Liver (tissue), 9 donors: ENCODE data around the gene ZRANB1. TPM values are rescaled to one million over a fixed set of nuclear protein-coding genes. Genes with fewer than 3 reads are reported as not detected.

Experiments
- DNase-seq: peaks from one replicate; pipeline ENCODE4 v3.0.0-alpha.2; 2017; ENCODE audit warnings: low spot score
- H3K27ac ChIP-seq, 2 donors: one replicate each; pipeline ENCODE4 v1.7.0; 2013; ENCODE audit warnings: inconsistent platforms in 2 of 2, low read length in 2 of 2, control low read depth in 1 of 2, low read depth in 1 of 2, mild to moderate bottlenecking in 1 of 2
- H3K27me3 ChIP-seq, 4 donors: one replicate each; pipeline versions ENCODE4 v1.6.1 to v1.7.0; 2013; ENCODE audit warnings: low read length in 3 of 4, inconsistent platforms in 1 of 4, mild to moderate bottlenecking in 1 of 4, moderate library complexity in 1 of 4; ENCODE audit not compliant: control insufficient read depth in 4 of 4, insufficient read depth in 4 of 4
- H3K36me3 ChIP-seq, 4 donors: one replicate each; pipeline versions ENCODE4 v1.6.1 to v1.7.0; 2013; ENCODE audit warnings: low read length in 3 of 4, mild to moderate bottlenecking in 3 of 4, low read depth in 1 of 4, moderate library complexity in 1 of 4; ENCODE audit not compliant: control insufficient read depth in 4 of 4, insufficient read depth in 3 of 4
- H3K4me1 ChIP-seq, 4 donors: one replicate each; pipeline versions ENCODE4 v1.6.1 to v1.7.0; 2013; ENCODE audit warnings: low read length in 3 of 4, mild to moderate bottlenecking in 3 of 4, moderate library complexity in 1 of 4; ENCODE audit not compliant: control insufficient read depth in 4 of 4, insufficient read depth in 4 of 4
- H3K4me3 ChIP-seq, 3 donors: one replicate each; pipeline versions ENCODE4 v1.6.1 to v1.7.0; 2013; ENCODE audit warnings: low read length in 3 of 3, control low read depth in 1 of 3, low read depth in 1 of 3, mild to moderate bottlenecking in 1 of 3
- H3K9ac ChIP-seq, 2 donors: one replicate each; pipeline ENCODE4 v1.7.0; 2013; ENCODE audit warnings: low read length in 2 of 2, mild to moderate bottlenecking in 2 of 2, moderate library complexity in 2 of 2, control low read depth in 1 of 2, low read depth in 1 of 2
- H3K9me3 ChIP-seq, 4 donors: one replicate each; pipeline versions ENCODE4 v1.6.1 to v1.7.0; 2013; ENCODE audit warnings: low read length in 3 of 4; ENCODE audit not compliant: control insufficient read depth in 4 of 4
- CTCF ChIP-seq: fragments of 150-350 bp; IDR thresholded peaks from 2 replicates; pipeline ENCODE4 v1.5.1; 2017; ENCODE audit warnings: improper control_type of control experiment, low read depth, low read length; ENCODE audit not compliant: missing input control
- EGR1 ChIP-seq, 2 donors: IDR thresholded peaks; 2 replicates each; pipeline ENCODE4 v1.6.1; 2016 to 2018; ENCODE audit warnings: antibody characterized with exemption in 2 of 2, low read depth in 2 of 2
- FOXA2 ChIP-seq: IDR thresholded peaks from 2 replicates; pipeline ENCODE4 v1.6.1; 2016; ENCODE audit warnings: antibody characterized with exemption
- HNF4A ChIP-seq, 2 donors: conservative IDR thresholded peaks; 2 replicates each; pipeline ENCODE4 v1.6.1; 2016; ENCODE audit warnings: antibody characterized with exemption in 2 of 2, mild to moderate bottlenecking in 2 of 2
- HNF4G ChIP-seq: IDR thresholded peaks from 2 replicates; pipeline ENCODE4 v1.6.1; 2016; ENCODE audit warnings: antibody characterized with exemption
- JUND ChIP-seq, 2 donors: IDR thresholded peaks; 2 replicates each; pipeline ENCODE4 v1.6.1; 2016; ENCODE audit warnings: antibody characterized with exemption in 2 of 2
- MAX ChIP-seq: IDR thresholded peaks from 2 replicates; pipeline ENCODE4 v1.6.1; 2016; ENCODE audit warnings: antibody characterized with exemption
- RAD21 ChIP-seq, 2 donors: IDR thresholded peaks; 2 replicates each; pipeline ENCODE4 v1.6.1; 2016; ENCODE audit warnings: antibody characterized with exemption in 2 of 2, mild to moderate bottlenecking in 2 of 2
- REST ChIP-seq: IDR thresholded peaks from 2 replicates; pipeline ENCODE4 v1.6.1; 2016; ENCODE audit warnings: antibody characterized with exemption, mild to moderate bottlenecking
- SP1 ChIP-seq: IDR thresholded peaks from 2 replicates; pipeline ENCODE4 v1.6.1; 2018; ENCODE audit warnings: antibody characterized with exemption, mild to moderate bottlenecking
- TAF1 ChIP-seq: conservative IDR thresholded peaks from 2 replicates; pipeline ENCODE4 v1.6.1; 2016; ENCODE audit warnings: antibody characterized with exemption, mild to moderate bottlenecking
- YY1 ChIP-seq: IDR thresholded peaks from 2 replicates; pipeline ENCODE4 v1.6.1; 2016; ENCODE audit warnings: antibody characterized with exemption, mild to moderate bottlenecking
- WGBS: extraction: QIAGEN DNeasy Blood & Tissue Kit; methylation state at CpG from one replicate; pipeline ENCODE4 v1.1.7; 2013; 5-methylcytosine and 5-hydroxymethylcytosine counted together
- polyA plus RNA-seq, 2 donors: library from polyadenylated mRNA; stranded (reverse) in 1 of 2; unstranded in 1 of 2; fragments of 200-250 nt in 1 of 2; fragments of >200 nt in 1 of 2; fragmentation: Nextera tagmentation in 1 of 2; extraction: Ambion mirVana in 1 of 2; gene quantifications; one replicate each; pipeline versions ENCODE4 v1.2.1 to v1.2.3, GENCODE V29; 2013 to 2015
- total RNA-seq, 2 donors: library from RNA; depleted of rRNA; stranded (reverse); fragments of >200 nt; gene quantifications; one replicate each; pipeline ENCODE4 v1.2.3, GENCODE V29; 2014
- donor health status: healthy.
- donor health status: healthy.
- donor health status: healthy.
- donor health status: healthy.
- donor health status: healthy.

ZRANB1 gene
- total and polyA plus RNA-seq, 4 donors, result 6.2 to 32.5 (median 14.4) TPM

GRCh38 chr10:124972637-124973036 is 30.7 kb downstream of the ZRANB1 start:
- H3K4me1 ChIP-seq, result peaks cover 0 to 3% (median 0%) of the 10 kb centered on the region in 4 donors
- peaks cover 6 to 36% (median 20%) of the 10 kb centered on the region in 4 donors for H3K36me3 ChIP-seq
- no peak overlapping the region for H3K27ac ChIP-seq
- DNase-seq, result no peak
- TF ChIP-seq CTCF (no peak), JUND (IDR thresholded peaks at IDR 0.05) (no peak), FOXA2 (no peak), HNF4G (no peak), HNF4A (conservative IDR thresholded peaks at IDR 0.05) (no peak), RAD21 (IDR thresholded peaks at IDR 0.05) (no peak), EGR1 (IDR thresholded peaks at IDR 0.05; ENCODE audit: low read depth in 2 of 2) (no peak)
- no peak overlapping the region for H3K4me3 ChIP-seq
- no peak overlapping the region for H3K9ac ChIP-seq
- H3K27me3 ChIP-seq, result no peaks in the 10 kb centered on the region
- WGBS, result 78% methylated on average over 7 of the region's 7 CpGs
- no peaks in the 10 kb centered on the region for H3K9me3 ChIP-seq

- H3K9me3 ChIP-seq, result no peaks in the 10 kb centered on the region
Measured at GRCh38 chr10:124974131-124974530, 32.2 kb downstream of the ZRANB1 start.

GRCh38 chr10:124975977-124976514 is 34.1 kb downstream of the ZRANB1 start:
- H3K9ac ChIP-seq, result no peak overlapping the region
- no peaks in the 10 kb centered on the region for H3K9me3 ChIP-seq
- WGBS, result 83% methylated on average over 5 of the region's 5 CpGs
- H3K27ac ChIP-seq, result no peak overlapping the region
- no peak overlapping the region for H3K4me3 ChIP-seq
- H3K36me3 ChIP-seq, result peaks cover 5 to 27% (median 15%) of the 10 kb centered on the region in 4 donors
- H3K27me3 ChIP-seq, result no peaks in the 10 kb centered on the region
- DNase-seq, result no peak
- H3K4me1 ChIP-seq, result peaks cover 0 to 3% (median 0%) of the 10 kb centered on the region in 4 donors
- TF ChIP-seq HNF4A (conservative IDR thresholded peaks at IDR 0.05) (no peak), REST (no peak), CTCF (no peak)

More at GRCh38 chr10:124974131-124974530, 32.2 kb downstream of the ZRANB1 start:
- no peak overlapping the region for H3K4me3 ChIP-seq
- peaks cover 6 to 32% (median 16%) of the 10 kb centered on the region in 4 donors for H3K36me3 ChIP-seq
- WGBS, result 52% methylated on average over 5 of the region's 5 CpGs
- H3K27me3 ChIP-seq, result no peaks in the 10 kb centered on the region
- H3K27ac ChIP-seq, result no peak overlapping the region
- H3K9ac ChIP-seq, result no peak overlapping the region
- peaks cover 0 to 3% (median 0%) of the 10 kb centered on the region in 4 donors for H3K4me1 ChIP-seq
- DNase-seq, result no peak
- TF ChIP-seq MAX (no peak), HNF4A (conservative IDR thresholded peaks at IDR 0.05) (peak in 1 of 2 donors; percentile 51), TAF1 (no peak), YY1 (no peak), SP1 (no peak), CTCF (no peak), HNF4G (no peak)
